ENCODE results near the gene RBM28.

DNA sequence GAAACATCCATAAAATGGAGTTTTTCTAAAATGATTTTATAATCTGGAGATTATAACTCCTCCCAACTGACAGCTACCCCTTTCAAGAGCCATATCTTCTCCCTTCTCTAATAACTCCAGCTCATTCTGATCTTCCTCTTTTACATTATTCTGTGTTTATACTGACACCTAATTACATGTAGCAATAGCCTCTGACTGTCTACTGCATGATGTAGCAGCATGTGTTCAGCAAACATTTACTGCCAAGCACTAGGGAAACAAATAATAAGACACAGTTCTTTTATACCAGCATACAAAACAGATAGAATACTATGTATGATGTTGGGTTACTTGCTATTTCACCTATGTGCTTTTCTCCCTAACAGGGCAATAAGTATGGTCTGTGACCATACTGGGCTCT, 20.7 kb downstream of the RBM28 start:
- TF ChIP-seq CTCF (optimal IDR thresholded peaks at IDR 0.05 in 1 of 3, IDR thresholded peaks at IDR 0.05 in 1 of 3, conservative IDR thresholded peaks at IDR 0.05 in 1 of 3; ENCODE audit: extremely low read depth in 1 of 3, insufficient read depth in 2 of 3, low read length in 3 of 3) = no peak
- TF ChIP-seq EZH2 (IDR thresholded peaks at IDR 0.05; ENCODE audit: low read length) = no peak

Measured in keratinocyte (primary cell).